Mesendoderm (in vitro differentiated cells): ENCODE data around the gene RAP1B.
"Not testable (repeated sequence)": the region's sequence is repeated elsewhere in the genome, so short reads cannot be mapped to it uniquely, and the experiment has no call there.

Experiments used
- DNase-seq: peaks from one replicate; pipeline ENCODE4 v3.0.0; 2013
- H2AK5ac ChIP-seq: 2 replicates; pipeline ENCODE4 v1.6.1; 2013; ENCODE audit warnings: low read length, inconsistent platforms
- H2BK120ac ChIP-seq: 2 replicates; pipeline ENCODE4 v1.6.1; 2013; ENCODE audit warnings: low read depth, mild to moderate bottlenecking, low read length, moderate library complexity, mixed read lengths
- H2BK15ac ChIP-seq: replicated peaks from 2 replicates; pipeline ENCODE4 v1.6.1; 2013; ENCODE audit warnings: low read depth, mild to moderate bottlenecking, moderate library complexity
- H2BK5ac ChIP-seq: 2 replicates; pipeline ENCODE4 v1.6.1; 2013; ENCODE audit warnings: low read length, inconsistent platforms
- H3K18ac ChIP-seq: 2 replicates; pipeline ENCODE4 v1.6.1; 2013; ENCODE audit warnings: mild to moderate bottlenecking, low read length, mixed read lengths
- H3K23ac ChIP-seq: one replicate; pipeline ENCODE4 v1.6.1; 2013; ENCODE audit warnings: low read length
- H3K27ac ChIP-seq: 2 replicates; pipeline ENCODE4 v1.5.1; 2013; ENCODE audit warnings: low read depth, mild to moderate bottlenecking, inconsistent platforms, low read length, moderate library complexity
- H3K27me3 ChIP-seq: 2 replicates; pipeline ENCODE4 v1.6.1; 2013; ENCODE audit warnings: low read length, control low read depth, mild to moderate bottlenecking, inconsistent platforms; ENCODE audit not compliant: insufficient read depth, poor library complexity
- H3K36me3 ChIP-seq: 2 replicates; pipeline ENCODE4 v1.6.1; 2013; ENCODE audit warnings: low read length, inconsistent platforms; ENCODE audit not compliant: control insufficient read depth, insufficient read depth
- H3K4ac ChIP-seq: one replicate; pipeline ENCODE4 v1.6.1; 2013; ENCODE audit warnings: low read depth, mild to moderate bottlenecking, low read length, moderate library complexity
- H3K4me1 ChIP-seq: 2 replicates; pipeline ENCODE4 v1.6.1; 2013; ENCODE audit warnings: low read depth, low read length, inconsistent platforms; ENCODE audit not compliant: control insufficient read depth
- H3K4me2 ChIP-seq: 2 replicates; pipeline ENCODE4 v1.6.1; 2013; ENCODE audit warnings: low read length
- H3K4me3 ChIP-seq: 2 replicates; pipeline ENCODE4 v1.5.1; 2013; ENCODE audit warnings: mild to moderate bottlenecking, low read length
- H3K56ac ChIP-seq: one replicate; pipeline ENCODE4 v1.6.1; 2013; ENCODE audit warnings: low read length
- H3K79me1 ChIP-seq: 2 replicates; pipeline ENCODE4 v1.6.1; 2013; ENCODE audit warnings: low read length, inconsistent platforms
- H3K79me2 ChIP-seq: 2 replicates; pipeline ENCODE4 v1.6.1; 2013; ENCODE audit warnings: mild to moderate bottlenecking, low read length; ENCODE audit not compliant: control insufficient read depth, insufficient read depth
- H3K9ac ChIP-seq: 2 replicates; pipeline ENCODE4 v1.6.1; 2013; ENCODE audit warnings: low read length, inconsistent platforms
- H4K5ac ChIP-seq: one replicate; pipeline ENCODE4 v1.6.1; 2013; ENCODE audit warnings: low read length
- H4K8ac ChIP-seq: one replicate; pipeline ENCODE4 v1.6.1; 2013; ENCODE audit warnings: low read depth, mild to moderate bottlenecking, control low read depth, low read length, moderate library complexity
- WGBS: extraction: QIAGEN DNeasy Blood & Tissue Kit; methylation state at CpG from one replicate; pipeline ENCODE4 v1.1.7; 2013; ENCODE audit warnings: low lambda C conversion rate, missing lambda C conversion rate; ENCODE audit not compliant: insufficient coverage; ENCODE audit errors: extremely low coverage; 5-methylcytosine and 5-hydroxymethylcytosine counted together

Gene RAP1B

GRCh38 chr12:68674376-68674775, 63.7 kb downstream of the RAP1B start:
- Histone ChIP-seq H3K4me3 (no peak overlapping the region), H4K5ac (no peak overlapping the region), H2BK15ac (no peak overlapping the region), H3K23ac (no peak overlapping the region), H2AK5ac (no peak overlapping the region), H2BK120ac (no peak overlapping the region), H3K36me3 (no peaks in the 10 kb centered on the region), H3K4me2 (no peak overlapping the region), H3K56ac (no peak overlapping the region), H2BK5ac (no peak overlapping the region), H3K4ac (no peak overlapping the region), H3K18ac (no peak overlapping the region), H3K9ac (no peak overlapping the region), H3K27me3 (no peaks in the 10 kb centered on the region), H3K27ac (no peak overlapping the region), H3K79me1 (no peaks in the 10 kb centered on the region), H4K8ac (no peak overlapping the region), H3K4me1 (no peaks in the 10 kb centered on the region), H3K79me2 (no peaks in the 10 kb centered on the region)
- DNase-seq: no peak

GRCh38 chr12:68675101-68675842, 64.6 kb downstream of the RAP1B start:
- no peak overlapping the region for H2BK15ac ChIP-seq
- no peak overlapping the region for H3K18ac ChIP-seq
- H4K8ac ChIP-seq: no peak overlapping the region
- H3K9ac ChIP-seq: no peak overlapping the region
- H3K79me1 ChIP-seq: no peaks in the 10 kb centered on the region
- no peaks in the 10 kb centered on the region for H3K27me3 ChIP-seq
- peak; percentile 22 for DNase-seq
- no CpG with 5 or more reads among the region's 5 CpGs for WGBS
- no peaks in the 10 kb centered on the region for H3K79me2 ChIP-seq
- H2BK5ac ChIP-seq: no peak overlapping the region
- H3K4ac ChIP-seq: no peak overlapping the region
- H2BK120ac ChIP-seq: no peak overlapping the region
- no peak overlapping the region for H3K4me3 ChIP-seq
- H4K5ac ChIP-seq: no peak overlapping the region
- no peak overlapping the region for H3K27ac ChIP-seq
- H3K56ac ChIP-seq: no peak overlapping the region
- no peaks in the 10 kb centered on the region for H3K36me3 ChIP-seq
- H3K4me2 ChIP-seq: no peak overlapping the region
- H2AK5ac ChIP-seq: no peak overlapping the region
- H3K4me1 ChIP-seq: no peaks in the 10 kb centered on the region
- no peak overlapping the region for H3K23ac ChIP-seq

- H2AK5ac ChIP-seq, H3K4me2 ChIP-seq, H2BK5ac ChIP-seq, H3K18ac ChIP-seq, H3K36me3 ChIP-seq, H3K79me1 ChIP-seq, H3K56ac ChIP-seq, DNase-seq, H3K79me2 ChIP-seq, H3K27me3 ChIP-seq, H3K27ac ChIP-seq, H4K8ac ChIP-seq, H4K5ac ChIP-seq, H3K4me1 ChIP-seq, H3K4ac ChIP-seq, H2BK120ac ChIP-seq, H3K4me3 ChIP-seq, H2BK15ac ChIP-seq, H3K9ac ChIP-seq, H3K23ac ChIP-seq: not testable (repeated sequence)
- WGBS: no CpG with 5 or more reads among the region's 5 CpGs
Observed at GRCh38 chr12:68676854-68677253, 66.2 kb downstream of the RAP1B start.

GRCh38 chr12:68686262-68686594, 75.5 kb downstream of the RAP1B start:
- Histone ChIP-seq H3K56ac (peak overlapping the region; percentile 75), H3K27me3 (no peaks in the 10 kb centered on the region), H3K23ac (no peak overlapping the region), H3K36me3 (no peaks in the 10 kb centered on the region), H3K79me1 (peaks cover 2% of the 10 kb centered on the region), H3K18ac (no peak overlapping the region), H3K9ac (peak overlapping the region; percentile 66), H2BK15ac (no peak overlapping the region), H3K4ac (peak overlapping the region; percentile 37), H3K4me3 (peak overlapping the region; percentile 39), H2BK5ac (no peak overlapping the region), H4K5ac (no peak overlapping the region), H2AK5ac (no peak overlapping the region), H4K8ac (no peak overlapping the region), H3K79me2 (peaks cover 18% of the 10 kb centered on the region), H2BK120ac (no peak overlapping the region), H3K27ac (peak overlapping the region; percentile 4), H3K4me2 (peak overlapping the region; percentile 59), H3K4me1 (no peaks in the 10 kb centered on the region)
- no peak for DNase-seq
- no CpG with 5 or more reads among the region's 3 CpGs for WGBS

GRCh38 chr12:68686595-68687521, 76.2 kb downstream of the RAP1B start, which contains the start of gene NUP107:
NUP107 (plus strand) TSS chr12:68686978; CDS start chr12:68687066, 88 bp downstream.
- no CpG with 5 or more reads among the region's 44 CpGs for WGBS
- Histone ChIP-seq H2BK15ac (no peak within 1 kb of the TSS), H3K4ac (peak within 1 kb of the TSS; percentile 92), H3K4me1 (no peaks in the 10 kb centered on the region), H3K9ac (peak within 1 kb of the TSS; percentile 88), H2BK120ac (no peak within 1 kb of the TSS), H3K36me3 (peaks cover under 1% of the 10 kb centered on the region), H4K8ac (no peak within 1 kb of the TSS), H3K79me1 (peaks cover 2% of the 10 kb centered on the region), H3K23ac (no peak within 1 kb of the TSS), H2AK5ac (no peak within 1 kb of the TSS), H3K56ac (peak within 1 kb of the TSS; percentile 93), H3K4me3 (peak within 1 kb of the TSS; percentile 86), H3K79me2 (peaks cover 18% of the 10 kb centered on the region), H2BK5ac (no peak within 1 kb of the TSS), H3K27ac (peak within 1 kb of the TSS; percentile 4), H4K5ac (no peak within 1 kb of the TSS), H3K4me2 (peak within 1 kb of the TSS; percentile 59), H3K27me3 (no peaks in the 10 kb centered on the region), H3K18ac (peak within 1 kb of the TSS; percentile 83)
- DNase-seq: peak; percentile 99
